ENCODE measurements around the gene PKP4.

GRCh38 chr2:158500333-158500732 is 43.6 kb downstream of the PKP4 start:
- TF ChIP-seq CTCF (conservative IDR thresholded peaks at IDR 0.05; ENCODE audit: low read depth, low read length): no peak
- no peak for TF ChIP-seq EZH2 (IDR thresholded peaks at IDR 0.05; ENCODE audit: low read length, unreplicated experiment)
